H1 (cell line): ENCODE measurements around the gene TMEM59L. TPM values are rescaled to one million over a fixed set of nuclear protein-coding genes. Genes with fewer than 3 reads are reported as not detected.

Source experiments
- CTCF ChIA-PET: fragments of 300-600 bp; sonication (Branson Sonifier 250); formaldehyde crosslinking; loops from one replicate; lab custom pipeline; 2021; ENCODE audit not compliant: partially characterized antibody; lab: Charles Lee
- POLR2A ChIA-PET: fragments of 300-600 bp; sonication (Branson Sonifier 250); formaldehyde crosslinking; loops from one replicate; lab custom pipeline; 2021; ENCODE audit warnings: inconsistent platforms; ENCODE audit not compliant: partially characterized antibody; lab: Charles Lee
- DNase-seq, 2 experiments: peaks; one replicate each; pipeline versions ENCODE4 v3.0.0 to v3.0.0-alpha.2; 2010 to 2022; ENCODE audit warnings: low spot score in 2 of 2, low read depth in 1 of 2, mixed read lengths in 1 of 2
- FAIRE-seq: peaks from 2 replicates; lab custom pipeline; 2011; peaks lifted over from hg19 to GRCh38; lab: Jason Lieb, UNC
- H2AFZ ChIP-seq: 2 replicates; pipeline ENCODE4 v1.8.1; 2012; ENCODE audit warnings: low read length, inconsistent platforms
- H2AK5ac ChIP-seq: 2 replicates; pipeline ENCODE4 v1.6.1; 2013; ENCODE audit warnings: low read depth, low read length
- H2BK120ac ChIP-seq: replicated peaks from 2 replicates; pipeline ENCODE3; 2013; ENCODE audit warnings: low read depth, low read length, inconsistent platforms
- H2BK12ac ChIP-seq: 2 replicates; pipeline ENCODE4 v1.6.1; 2013; ENCODE audit warnings: low read depth, low read length
- H2BK15ac ChIP-seq: 2 replicates; pipeline ENCODE4 v1.6.1; 2013; ENCODE audit warnings: low read length
- H2BK20ac ChIP-seq: 2 replicates; pipeline ENCODE4 v1.6.1; 2013; ENCODE audit warnings: low read length
- H2BK5ac ChIP-seq: 2 replicates; pipeline ENCODE4 v1.6.1; 2013; ENCODE audit warnings: low read depth, low read length
- H3K14ac ChIP-seq: 2 replicates; pipeline ENCODE4 v1.6.1; 2013; ENCODE audit warnings: inconsistent platforms; ENCODE audit not compliant: insufficient read length
- H3K18ac ChIP-seq: 2 replicates; pipeline ENCODE4 v1.6.1; 2013; ENCODE audit warnings: low read length; ENCODE audit errors: extremely low read depth
- H3K23ac ChIP-seq: 2 replicates; pipeline ENCODE4 v1.6.1; 2013; ENCODE audit warnings: inconsistent platforms; ENCODE audit not compliant: insufficient read length
- H3K23me2 ChIP-seq: 2 replicates; pipeline ENCODE4 v1.6.1; 2013; ENCODE audit warnings: low read depth, low read length
- H3K27ac ChIP-seq: 2 replicates; pipeline ENCODE4 v1.6.1; 2011; ENCODE audit warnings: low read depth, low read length, inconsistent platforms
- H3K27me3 ChIP-seq, 4 experiments: replicated peaks in 1 of 4; 1 replicate in 1 of 4; 2 replicates in 3 of 4; pipeline versions ENCODE4 v1.6.1 to v1.8.1; 2011 to 2013; ENCODE audit warnings: low read length in 3 of 4, mild to moderate bottlenecking in 3 of 4, inconsistent platforms in 2 of 4, mixed read lengths in 2 of 4, moderate library complexity in 1 of 4; ENCODE audit not compliant: control insufficient read depth in 3 of 4, insufficient read depth in 3 of 4; ENCODE audit errors: extremely low read depth in 1 of 4
- H3K36me3 ChIP-seq, 4 experiments: 2 replicates each; pipeline versions ENCODE4 v1.6.1 to v1.8.1; 2011 to 2013; ENCODE audit warnings: mild to moderate bottlenecking in 4 of 4, low read length in 3 of 4, moderate library complexity in 2 of 4, control low read depth in 1 of 4, inconsistent platforms in 1 of 4; ENCODE audit not compliant: insufficient read depth in 4 of 4, control insufficient read depth in 2 of 4
- H3K4ac ChIP-seq: replicated peaks from 2 replicates; pipeline ENCODE3; 2013; ENCODE audit warnings: low read length, low read depth, mixed read lengths, inconsistent platforms; ENCODE audit not compliant: insufficient read length
- H3K4me1 ChIP-seq, 4 experiments: replicated peaks in 1 of 4; 1 replicate in 1 of 4; 2 replicates in 3 of 4; pipeline versions ENCODE4 v1.6.1 to v1.8.1; 2011 to 2013; ENCODE audit warnings: low read length in 3 of 4, inconsistent platforms in 2 of 4, mixed read lengths in 1 of 4; ENCODE audit not compliant: insufficient read depth in 4 of 4, control insufficient read depth in 3 of 4
- H3K4me2 ChIP-seq, 2 experiments: 2 replicates each; pipeline versions ENCODE4 v1.6.1 to v1.8.1; 2011 to 2013; ENCODE audit warnings: low read depth in 2 of 2, low read length in 2 of 2, control low read depth in 1 of 2, inconsistent platforms in 1 of 2, mild to moderate bottlenecking in 1 of 2; ENCODE audit not compliant: insufficient read depth in 1 of 2
- H3K4me3 ChIP-seq, 4 experiments: fragments of 200-600, 300-600 bp in 1 of 4; sonication (generic), shearing (Covaris generic), sonication (Bioruptor Twin) in 1 of 4; 2 replicates each; pipeline versions ENCODE4 v1.5.1 to v1.8.1; 2011 to 2016; ENCODE audit warnings: low read length in 4 of 4, low read depth in 3 of 4, control low read depth in 2 of 4, inconsistent platforms in 2 of 4, mild to moderate bottlenecking in 2 of 4, mixed read lengths in 1 of 4, moderate library complexity in 1 of 4; ENCODE audit not compliant: insufficient read depth in 2 of 4; ENCODE audit errors: extremely low read depth in 1 of 4
- H3K56ac ChIP-seq: replicated peaks from 2 replicates; pipeline ENCODE3; 2013; ENCODE audit warnings: low read depth, mild to moderate bottlenecking, mixed read lengths, low read length, inconsistent platforms; ENCODE audit not compliant: insufficient read length
- H3K79me1 ChIP-seq: 2 replicates; pipeline ENCODE4 v1.6.1; 2013; ENCODE audit warnings: low read depth, low read length, control low read depth
- H3K79me2 ChIP-seq, 2 experiments: 2 replicates each; pipeline versions ENCODE4 v1.6.1 to v1.8.1; 2012 to 2013; ENCODE audit warnings: low read length in 2 of 2, mild to moderate bottlenecking in 2 of 2, inconsistent platforms in 1 of 2; ENCODE audit not compliant: insufficient read depth in 2 of 2, control insufficient read depth in 1 of 2
- H3K9ac ChIP-seq, 4 experiments: replicated peaks in 1 of 4; 1 replicate in 1 of 4; 2 replicates in 3 of 4; pipeline versions ENCODE4 v1.6.1 to v1.8.1; 2011 to 2013; ENCODE audit warnings: low read depth in 3 of 4, low read length in 3 of 4, control low read depth in 2 of 4, mild to moderate bottlenecking in 2 of 4, moderate library complexity in 2 of 4, inconsistent platforms in 1 of 4; ENCODE audit errors: extremely low read depth in 1 of 4
- H3K9me3 ChIP-seq, 2 experiments: 2 replicates each; pipeline versions ENCODE4 v1.6.1 to v1.8.1; 2012 to 2013; ENCODE audit warnings: mild to moderate bottlenecking in 2 of 2, moderate library complexity in 2 of 2, control low read depth in 1 of 2, inconsistent platforms in 1 of 2, low read depth in 1 of 2, low read length in 1 of 2, mixed read lengths in 1 of 2; ENCODE audit not compliant: insufficient read depth in 2 of 2
- H4K20me1 ChIP-seq, 2 experiments: replicated peaks in 1 of 2; 2 replicates each; pipeline versions ENCODE3 to v1.8.1; 2011 to 2013; ENCODE audit warnings: inconsistent platforms in 2 of 2, low read length in 2 of 2, mild to moderate bottlenecking in 1 of 2; ENCODE audit not compliant: insufficient read depth in 2 of 2, control insufficient read depth in 1 of 2
- H4K5ac ChIP-seq: 2 replicates; pipeline ENCODE4 v1.6.1; 2013; ENCODE audit warnings: low read length, low read depth, mixed read lengths, inconsistent platforms; ENCODE audit not compliant: insufficient read length
- H4K8ac ChIP-seq: 2 replicates; pipeline ENCODE4 v1.8.0; 2013; ENCODE audit warnings: mild to moderate bottlenecking, moderate library complexity, low read length, inconsistent platforms; ENCODE audit not compliant: insufficient read depth; ENCODE audit errors: extremely low read depth
- H4K91ac ChIP-seq: replicated peaks from 2 replicates; pipeline ENCODE3; 2013; ENCODE audit warnings: low read length, mixed read lengths, inconsistent platforms; ENCODE audit not compliant: insufficient read length
- BACH1 ChIP-seq: IDR thresholded peaks from 2 replicates; pipeline ENCODE4 v1.6.1; 2012; ENCODE audit warnings: low read length, improper control_type of control experiment
- EZH2 ChIP-seq: fragments of 200-600 bp; sonication (generic); IDR thresholded peaks from 2 replicates; pipeline ENCODE4 v1.7.1; 2012; ENCODE audit warnings: low read depth, mild to moderate bottlenecking, moderate library complexity, low read length, inconsistent platforms; ENCODE audit not compliant: severe bottlenecking
- RBBP5 ChIP-seq: IDR thresholded peaks from 2 replicates; pipeline ENCODE4 v1.7.1; 2012; ENCODE audit warnings: low read depth, mild to moderate bottlenecking, inconsistent platforms, low read length, moderate library complexity, borderline replicate concordance
- WGBS, 2 experiments: shearing (Covaris generic) in 1 of 2; methylation state at CpG; one replicate each; pipeline versions ENCODE4 v1.1.6 to v1.1.7; 2013 to 2015; ENCODE audit warnings: low lambda C conversion rate in 2 of 2, mixed read lengths in 2 of 2, inconsistent platforms in 1 of 2, low coverage in 1 of 2, missing lambda C conversion rate in 1 of 2; ENCODE audit not compliant: insufficient replicate concordance in 2 of 2, insufficient coverage in 1 of 2, insufficient read length in 1 of 2; ENCODE audit errors: extremely low coverage in 1 of 2, missing lambda C conversion rate in 1 of 2; 5-methylcytosine and 5-hydroxymethylcytosine counted together
- polyA plus RNA-seq, 7 experiments: library from polyadenylated mRNA; depleted of rRNA in 3 of 7; stranded (reverse) in 5 of 7; unstranded in 2 of 7; fragments of >200 nt in 5 of 7; fragments of 200-250 nt in 2 of 7; gene quantifications; 1 replicate in 5 of 7; 2 replicates in 1 of 7; 4 replicates in 1 of 7; pipeline versions ENCODE4 v1.2.1 to v1.2.3, GENCODE V29; 2011 to 2013; ENCODE audit warnings: missing spikeins in 2 of 7, mixed read lengths in 2 of 7
- total RNA-seq: library from RNA; stranded (reverse); fragmentation: NEBNext Ultra II Directional; extraction: Animal tissue kit (Norgen Biotek cat#: 25700); gene quantifications from 2 replicates; pipeline ENCODE4 v1.2.1, GENCODE V29; 2021

TMEM59L gene
- total and polyA plus RNA-seq, 2 of the 8 experiments (the other 6 are each of a cell fraction or from before 2014, with no cell fraction given) = 4.0 to 12.2 TPM

GRCh38 chr19:18668252-18668631 is 55.6 kb downstream of the TMEM59L start:
- Histone ChIP-seq H3K27ac (no peak overlapping the region), H3K9ac (no peak overlapping the region), H3K79me2 (no peaks in the 10 kb centered on the region), H3K4me2 (no peak overlapping the region), H3K56ac (no peak overlapping the region), H3K18ac (no peak overlapping the region), H3K4me3 (no peak overlapping the region), H4K91ac (no peak overlapping the region), H2BK5ac (no peak overlapping the region), H3K27me3 (no peaks in the 10 kb centered on the region), H2AFZ (no peak overlapping the region), H4K20me1 (peaks cover 0 to 8% of the 10 kb centered on the region in 2 experiments), H2BK12ac (no peak overlapping the region), H4K5ac (no peak overlapping the region), H2BK20ac (no peak overlapping the region), H2BK120ac (no peak overlapping the region), H3K9me3 (no peaks in the 10 kb centered on the region), H3K14ac (no peak overlapping the region), H3K4me1 (peaks cover 0 to 5% (median under 1%) of the 10 kb centered on the region in 4 experiments; a peak in 4 of 7 replicates), H3K23ac (no peak overlapping the region), H4K8ac (no peak overlapping the region), H2AK5ac (no peak overlapping the region), H2BK15ac (no peak overlapping the region), H3K36me3 (peaks cover 0 to 17% (median 2%) of the 10 kb centered on the region in 4 experiments; a peak in 4 of 8 replicates), H3K23me2 (no peaks in the 10 kb centered on the region), H3K79me1 (no peaks in the 10 kb centered on the region), H3K4ac (no peak overlapping the region)
- ChIA-PET CTCF (interaction anchor here (0.9 kb wide), 1 partner anchor 198 kb away, joined by 3 read pairs; no protein-coding TSS in a partner anchor), POLR2A (no interaction called here)
- no peak for TF ChIP-seq RBBP5
- no peak for TF ChIP-seq EZH2
- no peak for TF ChIP-seq BACH1
- FAIRE-seq (no peak), DNase-seq (no peak)
- WGBS, 2 experiments = 96% methylated on average over 17 of the region's 38 CpGs; no CpG with 5 or more reads in 1 of the 2 experiments
